HG03354 (cell line): ENCODE data around the gene SYNDIG1L.

Experiments
- ATAC-seq: cut with Tn5 transposase; IDR thresholded peaks from one replicate; pipeline ENCODE4 v1.9.1; 2021; ENCODE audit warnings: mild to moderate bottlenecking; ENCODE audit not compliant: unreplicated experiment, poor library complexity, severe bottlenecking

The SYNDIG1L gene

DNA sequence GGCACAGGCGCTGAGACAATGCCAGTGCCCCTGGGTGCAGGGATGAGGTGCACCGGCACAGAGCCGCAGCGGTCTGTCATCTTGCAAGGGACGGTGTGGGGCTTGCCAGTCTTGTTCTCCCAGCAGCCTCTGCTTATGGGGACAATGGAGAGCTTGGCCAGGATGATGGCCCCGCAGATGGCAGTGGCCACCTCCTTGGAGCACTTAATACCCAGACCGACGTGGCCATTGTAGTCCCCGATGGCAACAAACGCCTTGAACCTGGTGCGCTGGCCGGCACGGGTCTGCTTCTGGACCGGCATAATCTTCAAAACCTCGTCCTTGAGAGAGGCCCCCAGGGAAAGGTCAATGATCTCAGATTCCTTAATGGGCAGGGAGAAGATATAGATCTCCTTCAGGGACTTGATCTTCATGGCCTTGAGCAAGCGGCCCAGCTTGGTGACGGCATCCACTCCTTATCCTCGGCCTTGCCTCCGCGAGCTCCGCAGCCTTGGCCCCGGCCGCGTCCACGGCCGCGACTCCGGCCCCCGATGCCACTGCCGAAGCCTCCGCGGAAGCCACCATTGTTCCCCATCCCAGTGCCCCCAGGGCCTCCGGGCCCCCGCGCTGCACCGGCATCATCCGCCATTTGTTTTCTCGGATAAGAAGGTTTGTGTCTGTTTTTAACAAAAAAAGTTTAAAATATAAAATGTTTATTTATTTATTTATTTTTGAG is 47.9 kb downstream of the SYNDIG1L start:
- no peak for ATAC-seq

DNA sequence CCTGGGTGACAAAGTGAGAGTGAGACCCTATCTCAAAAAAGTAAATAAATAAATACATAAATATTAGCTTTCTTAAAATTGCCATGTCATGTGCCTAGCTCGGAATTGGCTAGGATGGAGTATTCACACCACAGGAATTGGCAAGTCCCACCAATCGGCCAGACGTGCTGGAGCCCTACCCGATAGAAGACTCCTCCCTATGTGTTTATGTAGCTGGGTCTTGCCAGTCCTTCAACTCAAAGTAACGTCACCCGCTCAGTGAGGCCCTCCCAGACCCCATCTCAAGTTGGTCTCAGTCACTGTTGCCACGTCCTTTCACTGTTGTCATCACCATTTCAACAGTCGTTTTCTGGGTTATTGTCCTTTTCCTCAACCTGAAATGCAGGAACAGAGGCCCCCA is 57.6 kb downstream of the SYNDIG1L start:
- no peak for ATAC-seq

DNA sequence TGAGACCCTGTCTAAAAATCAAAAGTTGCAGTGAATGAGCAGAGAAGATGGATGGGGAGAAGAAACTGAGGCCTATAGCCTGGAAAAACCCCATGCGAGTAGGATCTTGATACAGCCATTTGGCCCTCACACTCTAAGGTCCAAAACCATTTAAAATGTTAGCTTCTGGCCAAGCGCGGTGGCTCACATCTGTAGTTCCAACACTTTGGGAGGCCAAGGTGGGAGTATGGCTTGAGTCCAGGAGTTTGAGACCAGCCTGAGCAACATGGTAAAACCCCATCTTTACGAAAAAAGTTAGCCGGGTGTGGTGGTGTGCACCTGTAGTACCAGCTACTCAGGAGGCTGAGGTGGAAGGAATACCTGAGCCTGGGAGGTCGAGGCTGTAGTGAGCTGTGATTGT is 58.0 kb downstream of the SYNDIG1L start:
- no peak for ATAC-seq

DNA sequence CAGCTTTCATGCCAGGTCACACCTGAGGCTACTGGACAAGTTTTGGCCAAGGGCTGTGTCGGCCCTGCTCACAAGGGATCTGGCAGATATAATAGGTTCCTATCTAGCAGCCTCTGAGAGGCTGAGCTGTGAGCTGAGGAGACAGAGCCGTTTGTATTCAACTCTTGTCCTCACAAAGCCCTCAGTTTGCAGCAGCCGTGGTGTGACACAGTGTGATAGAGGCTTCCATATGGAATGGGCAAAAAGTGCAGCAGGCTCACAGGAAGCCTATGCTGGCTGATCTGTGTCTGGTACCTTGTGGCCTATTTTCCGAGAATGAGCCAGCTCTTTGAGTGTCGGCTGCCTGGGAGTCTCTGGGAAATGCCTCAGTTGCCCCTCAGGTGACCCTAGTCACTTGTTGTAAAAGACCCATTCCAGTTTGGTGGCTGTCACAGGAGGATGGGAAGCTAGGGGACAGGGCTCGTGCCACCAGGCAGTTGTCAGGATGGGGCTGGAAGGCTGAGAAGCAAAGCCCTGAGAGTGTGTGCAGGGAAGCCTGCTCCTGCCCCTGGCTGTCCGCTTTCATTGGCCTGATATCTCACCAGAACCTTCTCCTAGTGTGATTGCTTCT is 61.6 kb downstream of the SYNDIG1L start:
- no peak for ATAC-seq

DNA sequence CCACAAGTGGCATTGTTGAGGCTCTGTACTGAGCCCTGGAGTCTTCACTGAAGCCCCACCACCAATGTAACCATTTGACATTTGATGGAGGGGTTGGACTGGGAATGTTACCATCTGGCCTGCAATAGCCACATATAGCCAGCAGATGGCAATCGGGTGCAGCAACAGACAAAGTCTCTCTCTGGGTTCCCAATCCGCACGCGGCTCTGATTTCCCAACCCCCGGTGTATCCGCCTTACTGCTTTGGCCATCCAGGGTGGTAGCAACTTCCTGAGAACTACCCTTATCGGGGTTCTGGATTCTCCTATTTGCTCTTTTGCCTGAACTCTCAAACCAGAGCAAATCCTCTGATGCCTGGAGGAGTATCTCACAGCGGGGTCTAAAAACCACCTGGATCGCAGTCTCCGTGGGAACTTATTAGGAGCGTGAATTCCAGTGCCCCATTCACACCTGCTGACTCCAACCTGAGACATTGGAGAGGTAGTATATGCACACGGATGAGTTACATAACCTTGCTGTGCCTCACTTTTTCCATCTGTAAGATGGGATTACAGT is 63.6 kb downstream of the SYNDIG1L start:
- ATAC-seq, result no peak

DNA sequence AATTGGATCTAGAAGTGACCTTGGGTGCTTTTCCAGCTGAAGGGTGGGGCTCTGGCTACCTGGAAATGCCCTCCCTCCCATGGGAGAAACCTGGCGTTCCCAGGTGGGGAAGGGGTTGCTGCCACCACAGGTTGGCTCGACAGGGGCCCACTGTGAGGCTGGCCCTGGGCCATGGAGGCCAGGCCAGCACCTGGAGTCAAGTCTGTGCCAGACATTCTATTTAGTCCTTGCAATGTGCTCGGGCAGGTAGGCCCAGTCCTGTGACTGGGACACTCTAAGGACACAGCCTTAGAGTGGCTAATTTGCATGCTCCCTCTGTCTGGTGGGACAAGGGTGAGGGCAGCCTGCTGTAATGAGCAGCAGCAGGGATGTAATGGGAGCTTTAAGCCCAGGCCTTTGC is 65.8 kb downstream of the SYNDIG1L start:
- no peak for ATAC-seq

DNA sequence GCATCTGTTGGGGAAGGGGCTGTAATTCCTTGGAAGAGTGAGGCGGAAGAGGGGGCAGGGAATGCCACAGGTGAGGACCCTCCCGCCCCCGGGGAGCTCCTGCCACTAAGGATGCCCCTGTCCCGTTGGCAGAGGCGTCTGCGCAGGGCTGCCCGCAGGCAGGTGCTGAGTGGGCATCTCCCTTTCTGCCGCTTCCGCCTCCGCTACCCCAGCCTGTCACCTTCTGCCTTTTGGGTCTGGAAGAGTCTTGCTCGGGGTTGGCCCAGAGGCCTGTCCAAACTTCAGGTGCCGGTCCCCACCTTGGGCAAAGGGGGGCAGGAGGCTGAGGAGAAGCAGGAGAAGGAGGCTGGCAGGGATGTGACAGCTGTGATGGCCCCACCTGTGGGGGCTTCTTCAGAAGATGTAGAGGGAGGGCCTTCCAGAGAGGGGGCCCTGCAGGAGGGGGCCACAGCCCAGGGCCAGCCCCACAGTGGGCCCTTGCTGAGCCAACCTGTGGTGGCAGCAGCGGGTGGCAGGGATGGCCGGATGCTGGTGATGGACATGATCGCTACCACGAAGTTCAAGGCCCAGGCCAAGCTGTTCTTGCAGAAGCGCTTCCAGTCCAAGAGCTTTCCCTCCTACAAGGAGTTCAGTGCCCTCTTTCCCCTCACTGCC is 67.7 kb downstream of the SYNDIG1L start:
- ATAC-seq, result no peak

DNA sequence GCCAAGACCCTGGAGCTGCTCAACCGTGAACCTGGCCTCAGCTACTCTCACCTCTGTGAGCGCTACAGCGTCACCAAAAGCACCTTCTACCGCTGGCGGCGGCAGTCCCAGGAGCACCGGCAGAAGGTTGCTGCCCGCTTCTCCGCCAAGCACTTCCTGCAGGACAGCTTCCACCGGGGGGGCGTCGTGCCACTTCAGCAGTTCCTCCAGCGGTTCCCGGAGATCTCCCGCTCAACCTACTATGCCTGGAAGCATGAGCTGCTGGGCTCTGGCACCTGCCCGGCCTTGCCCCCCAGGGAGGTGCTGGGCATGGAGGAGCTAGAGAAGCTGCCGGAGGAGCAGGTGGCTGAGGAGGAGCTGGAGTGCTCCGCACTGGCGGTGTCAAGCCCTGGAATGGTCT is 68.4 kb downstream of the SYNDIG1L start:
- no peak for ATAC-seq

DNA sequence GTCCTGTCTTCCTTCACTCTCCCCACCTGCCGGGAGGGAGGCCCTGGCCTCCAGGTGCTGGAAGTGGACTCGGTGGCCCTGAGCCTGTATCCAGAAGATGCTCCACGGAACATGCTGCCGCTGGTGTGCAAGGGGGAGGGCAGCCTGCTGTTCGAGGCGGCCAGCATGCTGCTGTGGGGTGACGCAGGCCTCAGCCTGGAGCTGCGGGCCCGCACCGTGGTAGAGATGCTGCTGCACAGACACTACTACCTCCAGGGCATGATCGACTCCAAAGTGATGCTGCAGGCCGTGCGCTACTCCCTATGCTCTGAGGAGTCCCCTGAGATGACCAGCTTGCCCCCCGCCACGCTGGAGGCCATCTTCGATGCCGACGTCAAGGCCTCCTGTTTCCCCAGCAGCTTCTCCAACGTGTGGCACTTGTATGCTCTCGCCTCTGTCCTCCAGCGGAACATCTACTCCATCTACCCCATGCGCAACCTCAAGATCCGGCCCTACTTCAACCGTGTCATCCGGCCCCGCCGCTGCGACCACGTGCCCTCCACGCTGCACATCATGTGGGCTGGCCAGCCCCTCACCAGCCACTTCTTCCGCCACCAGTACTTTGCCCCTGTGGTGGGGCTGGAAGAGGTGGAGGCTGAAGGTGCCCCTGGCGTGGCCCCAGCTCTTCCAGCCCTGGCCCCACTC is 69.0 kb downstream of the SYNDIG1L start:
- no peak for ATAC-seq
